GM21717 (cell line): Measurements from ENCODE around the gene RO60.

Experiments used
- ATAC-seq: cut with Tn5 transposase; IDR thresholded peaks from one replicate; pipeline ENCODE4 v1.9.1; 2021; ENCODE audit warnings: mild to moderate bottlenecking, moderate library complexity; ENCODE audit not compliant: unreplicated experiment

The RO60 gene

GRCh38 chr1:193060406-193060805 lies 994 bp downstream of the RO60 start:
- ATAC-seq = no peak

- no peak for ATAC-seq
Observed at GRCh38 chr1:193060938-193061337, 1.5 kb downstream of the RO60 start.

- ATAC-seq = no peak
Observed at GRCh38 chr1:193062698-193063463, 3.5 kb downstream of the RO60 start.

- no peak for ATAC-seq
Observed at GRCh38 chr1:193065954-193066353, 6.5 kb downstream of the RO60 start.

GRCh38 chr1:193066606-193067005 lies 7.2 kb downstream of the RO60 start:
- ATAC-seq = no peak

GRCh38 chr1:193068013-193068412 lies 8.6 kb downstream of the RO60 start:
- no peak for ATAC-seq

- no peak for ATAC-seq
Observed at GRCh38 chr1:193069748-193070385, 10.5 kb downstream of the RO60 start.

GRCh38 chr1:193070386-193070753 lies 11.0 kb downstream of the RO60 start:
- ATAC-seq = no peak

- ATAC-seq = peak; percentile 46
Observed at GRCh38 chr1:193070942-193071341, 11.5 kb downstream of the RO60 start.

- no peak for ATAC-seq
Observed at GRCh38 chr1:193077991-193078390, 18.6 kb downstream of the RO60 start.

- no peak for ATAC-seq
Observed at GRCh38 chr1:193079187-193079586, 19.8 kb downstream of the RO60 start.

GRCh38 chr1:193083365-193084088 lies 24.1 kb downstream of the RO60 start:
- ATAC-seq = peak; percentile 98

GRCh38 chr1:193085263-193085662 lies 25.9 kb downstream of the RO60 start:
- ATAC-seq = no peak

GRCh38 chr1:193086342-193086741 lies 26.9 kb downstream of the RO60 start:
- ATAC-seq = no peak

GRCh38 chr1:193087893-193088292 lies 28.5 kb downstream of the RO60 start:
- ATAC-seq = no peak

GRCh38 chr1:193090865-193091264 lies 31.5 kb downstream of the RO60 start:
- ATAC-seq = no peak

GRCh38 chr1:193094112-193094511 lies 34.7 kb downstream of the RO60 start:
- ATAC-seq = no peak

- no peak for ATAC-seq
Observed at GRCh38 chr1:193102662-193103061, 43.2 kb downstream of the RO60 start.

- ATAC-seq = no peak
Observed at GRCh38 chr1:193103759-193104501, 44.5 kb downstream of the RO60 start.

- ATAC-seq = peak; percentile 34
Observed at GRCh38 chr1:193104502-193104906, 45.1 kb downstream of the RO60 start.
